Ovary (tissue), 3 donors: Measurements from ENCODE around the gene INPP5E.

Experiments
- POLR2A ChIP-seq: fragments of 450-650 bp; IDR thresholded peaks from one replicate; pipeline ENCODE4 v1.6.1; 2017; ENCODE audit warnings: antibody characterized with exemption, mild to moderate bottlenecking, moderate library complexity
- TF ChIP-seq, protein P1 (sequence below), 3 donors: fragments of 450-650 bp in 2 of 3; fragments of 200-600 bp in 1 of 3; IDR thresholded peaks; one replicate each; pipeline versions ENCODE4 v1.5.1 to v1.8.0; 2016 to 2022; ENCODE audit warnings: antibody characterized with exemption in 3 of 3, mild to moderate bottlenecking in 1 of 3
- donor health status: DM: no; HTN: no; CAD: no.

DNA sequence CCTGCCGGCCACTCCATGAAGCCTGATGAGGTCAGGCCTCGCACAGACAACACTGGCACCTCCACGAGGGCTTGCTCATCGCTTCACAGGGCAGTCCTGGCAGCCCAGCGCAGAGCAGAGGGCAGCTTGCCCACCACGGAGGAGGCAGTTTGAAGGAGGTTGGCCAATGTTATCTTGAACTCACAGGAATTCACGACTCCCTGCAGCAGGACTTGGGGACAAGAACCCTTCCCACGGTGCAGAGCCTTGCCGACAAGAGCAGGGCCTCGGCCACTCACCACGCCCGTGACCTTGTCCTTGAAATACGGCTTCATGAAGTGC is 44.7 kb downstream of the INPP5E start:
- TF ChIP-seq POLR2A, result no peak
- TF ChIP-seq, protein P1, sequence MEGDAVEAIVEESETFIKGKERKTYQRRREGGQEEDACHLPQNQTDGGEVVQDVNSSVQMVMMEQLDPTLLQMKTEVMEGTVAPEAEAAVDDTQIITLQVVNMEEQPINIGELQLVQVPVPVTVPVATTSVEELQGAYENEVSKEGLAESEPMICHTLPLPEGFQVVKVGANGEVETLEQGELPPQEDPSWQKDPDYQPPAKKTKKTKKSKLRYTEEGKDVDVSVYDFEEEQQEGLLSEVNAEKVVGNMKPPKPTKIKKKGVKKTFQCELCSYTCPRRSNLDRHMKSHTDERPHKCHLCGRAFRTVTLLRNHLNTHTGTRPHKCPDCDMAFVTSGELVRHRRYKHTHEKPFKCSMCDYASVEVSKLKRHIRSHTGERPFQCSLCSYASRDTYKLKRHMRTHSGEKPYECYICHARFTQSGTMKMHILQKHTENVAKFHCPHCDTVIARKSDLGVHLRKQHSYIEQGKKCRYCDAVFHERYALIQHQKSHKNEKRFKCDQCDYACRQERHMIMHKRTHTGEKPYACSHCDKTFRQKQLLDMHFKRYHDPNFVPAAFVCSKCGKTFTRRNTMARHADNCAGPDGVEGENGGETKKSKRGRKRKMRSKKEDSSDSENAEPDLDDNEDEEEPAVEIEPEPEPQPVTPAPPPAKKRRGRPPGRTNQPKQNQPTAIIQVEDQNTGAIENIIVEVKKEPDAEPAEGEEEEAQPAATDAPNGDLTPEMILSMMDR (IDR thresholded peaks at IDR 0.05), result no peak
